NCI-H69 (cell line): ENCODE measurements around the gene WBP1.
A peak's percentile ranks its signal among the peaks of the same experiment; 100 is the strongest.
"Not testable (repeated sequence)": the region's sequence is repeated elsewhere in the genome, so short reads cannot be mapped to it uniquely, and the experiment has no call there.

ENCODE experiments used
- DNase-seq: peaks from one replicate; lab custom pipeline; 2025; lab: John Stamatoyannopoulos, UW

The WBP1 gene

GRCh38 chr2:74482801-74483674 is 24.8 kb downstream of the WBP1 start, which contains the start of the genes CCDC142 and TTC31:
Gene CCDC142 (minus strand): TSS chr2:74482998. CDS start chr2:74482837, 161 bp downstream.
Gene TTC31 (plus strand): TSS chr2:74483081. CDS start chr2:74483096, 15 bp downstream.
- peak; percentile 93 for DNase-seq

GRCh38 chr2:74483675-74484164 is 25.5 kb downstream of the WBP1 start:
- DNase-seq, result not testable (repeated sequence)

- no peak for DNase-seq
These were observed 27.9 kb downstream of the WBP1 start for GRCh38 chr2:74486141-74486540.

- no peak for DNase-seq
These were observed 30.6 kb downstream of the WBP1 start for GRCh38 chr2:74488643-74489481.

- DNase-seq, result no peak
These were observed 31.7 kb downstream of the WBP1 start for GRCh38 chr2:74489906-74490305.

GRCh38 chr2:74491648-74492544 is 33.7 kb downstream of the WBP1 start:
- no peak for DNase-seq

- DNase-seq, result no peak
These were observed 35.3 kb downstream of the WBP1 start for GRCh38 chr2:74493546-74493945.

- DNase-seq, result no peak
These were observed 37.2 kb downstream of the WBP1 start for GRCh38 chr2:74495440-74495839.

GRCh38 chr2:74496997-74497776 is 38.9 kb downstream of the WBP1 start:
- no peak for DNase-seq

- peak; percentile 44 for DNase-seq
These were observed 39.7 kb downstream of the WBP1 start for GRCh38 chr2:74497777-74498499.

- DNase-seq, result peak; percentile 34
These were observed 40.4 kb downstream of the WBP1 start for GRCh38 chr2:74498500-74499266.

- no peak for DNase-seq
These were observed 41.2 kb downstream of the WBP1 start, which contains the start of gene LBX2 for GRCh38 chr2:74499267-74499939. Gene LBX2 (minus strand): TSS chr2:74499603. CDS start chr2:74499537, 66 bp downstream.

- DNase-seq, result no peak
These were observed 41.8 kb downstream of the WBP1 start for GRCh38 chr2:74499940-74500577.

- no peak for DNase-seq
These were observed 42.3 kb downstream of the WBP1 start for GRCh38 chr2:74500578-74500946.

- no peak for DNase-seq
These were observed 43.3 kb downstream of the WBP1 start for GRCh38 chr2:74501335-74502071.

GRCh38 chr2:74502147-74502719 is 44.0 kb downstream of the WBP1 start:
- peak; percentile 17 for DNase-seq
